Trophoblast cell (in vitro differentiated cells and primary cell): Measurements from ENCODE around the gene CD151.

Experiments used
- DNase-seq, 2 donors: peaks; one replicate each; pipeline ENCODE4 v3.0.0-alpha.2; 2016
- H2AFZ ChIP-seq: 2 replicates; pipeline ENCODE4 v1.6.1; 2013; ENCODE audit warnings: low read length, moderate library complexity, mild to moderate bottlenecking; ENCODE audit not compliant: insufficient read depth, poor library complexity
- H2AK5ac ChIP-seq: 2 replicates; pipeline ENCODE4 v1.6.1; 2013; ENCODE audit warnings: mild to moderate bottlenecking, low read length
- H2BK120ac ChIP-seq: 2 replicates; pipeline ENCODE4 v1.6.1; 2013; ENCODE audit warnings: low read length, mild to moderate bottlenecking, moderate library complexity; ENCODE audit not compliant: insufficient read depth, poor library complexity
- H2BK12ac ChIP-seq: 2 replicates; pipeline ENCODE4 v1.6.1; 2013; ENCODE audit warnings: mild to moderate bottlenecking, low read length, moderate library complexity
- H2BK5ac ChIP-seq: 2 replicates; pipeline ENCODE4 v1.6.1; 2013; ENCODE audit warnings: low read length, low read depth, moderate library complexity, mild to moderate bottlenecking; ENCODE audit not compliant: poor library complexity
- H3K14ac ChIP-seq: 2 replicates; pipeline ENCODE4 v1.6.1; 2013; ENCODE audit warnings: mild to moderate bottlenecking, low read length
- H3K18ac ChIP-seq: 2 replicates; pipeline ENCODE4 v1.6.1; 2013; ENCODE audit warnings: mild to moderate bottlenecking, low read length
- H3K23ac ChIP-seq: 2 replicates; pipeline ENCODE4 v1.6.1; 2013; ENCODE audit warnings: low read length
- H3K27ac ChIP-seq: 2 replicates; pipeline ENCODE4 v1.5.1; 2013; ENCODE audit warnings: low read depth, mild to moderate bottlenecking, inconsistent platforms, low read length, moderate library complexity
- H3K27me3 ChIP-seq: 2 replicates; pipeline ENCODE4 v1.6.1; 2013; ENCODE audit warnings: inconsistent platforms, mild to moderate bottlenecking, low read length, moderate library complexity; ENCODE audit not compliant: insufficient read depth
- H3K36me3 ChIP-seq, 2 experiments: 1 replicate in 1 of 2; 2 replicates in 1 of 2; pipeline ENCODE4 v1.6.1; 2013; ENCODE audit warnings: low read length in 2 of 2, mild to moderate bottlenecking in 2 of 2, moderate library complexity in 1 of 2; ENCODE audit not compliant: insufficient read depth in 2 of 2, control insufficient read depth in 1 of 2
- H3K4ac ChIP-seq: 2 replicates; pipeline ENCODE4 v1.6.1; 2013; ENCODE audit warnings: low read depth, mild to moderate bottlenecking, low read length, moderate library complexity
- H3K4me1 ChIP-seq, 2 experiments: 1 replicate in 1 of 2; 2 replicates in 1 of 2; pipeline ENCODE4 v1.6.1; 2013; ENCODE audit warnings: low read length in 2 of 2, mild to moderate bottlenecking in 2 of 2, moderate library complexity in 1 of 2; ENCODE audit not compliant: insufficient read depth in 2 of 2, control insufficient read depth in 1 of 2
- H3K4me2 ChIP-seq: 2 replicates; pipeline ENCODE4 v1.6.1; 2013; ENCODE audit warnings: inconsistent platforms, mild to moderate bottlenecking, low read length, moderate library complexity
- H3K4me3 ChIP-seq: 2 replicates; pipeline ENCODE4 v1.5.1; 2013; ENCODE audit warnings: mild to moderate bottlenecking, low read depth, low read length, inconsistent platforms
- H3K79me1 ChIP-seq: one replicate; pipeline ENCODE4 v1.6.1; 2013; ENCODE audit warnings: low read length
- H3K79me2 ChIP-seq: 2 replicates; pipeline ENCODE4 v1.6.1; 2013; ENCODE audit warnings: low read length, mild to moderate bottlenecking; ENCODE audit not compliant: control insufficient read depth, insufficient read depth, poor library complexity
- H3K9ac ChIP-seq: 2 replicates; pipeline ENCODE4 v1.6.1; 2013; ENCODE audit warnings: mild to moderate bottlenecking, low read length
- H3K9me3 ChIP-seq: 2 replicates; pipeline ENCODE4 v1.6.1; 2013; ENCODE audit warnings: low read depth, mild to moderate bottlenecking, control low read depth, inconsistent platforms, low read length; ENCODE audit not compliant: insufficient read depth
- H4K12ac ChIP-seq: 2 replicates; pipeline ENCODE4 v1.6.1; 2013; ENCODE audit warnings: low read depth, mild to moderate bottlenecking, low read length, moderate library complexity
- H4K8ac ChIP-seq: 2 replicates; pipeline ENCODE4 v1.6.1; 2013; ENCODE audit warnings: low read depth, mild to moderate bottlenecking, low read length, moderate library complexity
- H4K91ac ChIP-seq: one replicate; pipeline ENCODE4 v1.6.1; 2013; ENCODE audit warnings: low read depth, mild to moderate bottlenecking, low read length, moderate library complexity
- WGBS: extraction: QIAGEN DNeasy Blood & Tissue Kit; methylation state at CpG from one replicate; pipeline ENCODE4 v1.1.7; 2013; ENCODE audit warnings: missing lambda C conversion rate; ENCODE audit not compliant: insufficient read length, insufficient coverage; ENCODE audit errors: extremely low coverage; 5-methylcytosine and 5-hydroxymethylcytosine counted together

The CD151 gene

DNA sequence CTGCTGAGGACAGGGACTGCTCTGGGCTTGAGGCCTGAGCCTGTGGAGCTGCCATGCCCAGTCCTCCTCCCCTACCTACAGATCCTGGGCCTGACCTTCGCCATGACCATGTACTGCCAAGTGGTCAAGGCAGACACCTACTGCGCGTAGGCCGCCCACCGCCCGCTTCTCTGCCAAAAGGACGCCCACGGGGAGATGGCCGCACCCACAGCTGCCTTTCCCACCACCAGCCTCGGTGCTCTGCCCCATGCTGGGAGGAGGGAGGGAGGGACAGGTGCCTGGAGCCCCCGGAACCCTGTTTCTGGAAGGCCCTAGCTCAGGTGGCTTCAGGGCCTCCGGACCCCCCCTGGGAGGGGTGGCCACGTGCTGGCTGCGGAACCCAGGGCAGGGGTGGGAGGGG, 33.7 kb downstream of the CD151 start:
- H4K91ac ChIP-seq: no peak overlapping the region
- H2BK5ac ChIP-seq: no peak overlapping the region
- H3K4ac ChIP-seq: no peak overlapping the region
- no peaks in the 10 kb centered on the region for H3K4me1 ChIP-seq
- H3K18ac ChIP-seq: no peak overlapping the region
- H2BK120ac ChIP-seq: no peak overlapping the region
- no peak overlapping the region for H3K9ac ChIP-seq
- H3K27ac ChIP-seq: no peak overlapping the region
- no peaks in the 10 kb centered on the region for H3K79me1 ChIP-seq
- no peak overlapping the region for H3K4me2 ChIP-seq
- no CpG with 5 or more reads among the region's 14 CpGs for WGBS
- DNase-seq: no peak
- H3K4me3 ChIP-seq: no peak overlapping the region
- H2AK5ac ChIP-seq: no peak overlapping the region
- peaks cover 1% of the 10 kb centered on the region for H3K9me3 ChIP-seq
- no peak overlapping the region for H4K12ac ChIP-seq
- H3K23ac ChIP-seq: no peak overlapping the region
- no peak overlapping the region for H4K8ac ChIP-seq
- H2BK12ac ChIP-seq: no peak overlapping the region
- H3K14ac ChIP-seq: no peak overlapping the region
- no peak overlapping the region for H2AFZ ChIP-seq
- H3K36me3 ChIP-seq: peaks cover 5 to 12% of the 10 kb centered on the region in 2 experiments
- no peaks in the 10 kb centered on the region for H3K27me3 ChIP-seq
- no peaks in the 10 kb centered on the region for H3K79me2 ChIP-seq

- H2BK5ac ChIP-seq: no peak overlapping the region
- H4K91ac ChIP-seq: no peak overlapping the region
- no peak overlapping the region for H2AK5ac ChIP-seq
- no peak overlapping the region for H3K4me2 ChIP-seq
- no peaks in the 10 kb centered on the region for H3K4me1 ChIP-seq
- H2BK120ac ChIP-seq: no peak overlapping the region
- H3K9me3 ChIP-seq: peaks cover 1% of the 10 kb centered on the region
- no peak overlapping the region for H2BK12ac ChIP-seq
- no CpG with 5 or more reads among the region's 8 CpGs for WGBS
- no peak overlapping the region for H3K18ac ChIP-seq
- H3K27me3 ChIP-seq: no peaks in the 10 kb centered on the region
- H3K79me1 ChIP-seq: no peaks in the 10 kb centered on the region
- no peak overlapping the region for H3K4ac ChIP-seq
- no peaks in the 10 kb centered on the region for H3K79me2 ChIP-seq
- H3K9ac ChIP-seq: no peak overlapping the region
- no peak overlapping the region for H3K23ac ChIP-seq
- H3K36me3 ChIP-seq: peaks cover 5 to 12% of the 10 kb centered on the region in 2 experiments
- no peak overlapping the region for H2AFZ ChIP-seq
- no peak for DNase-seq
- no peak overlapping the region for H3K14ac ChIP-seq
- H4K12ac ChIP-seq: no peak overlapping the region
- H4K8ac ChIP-seq: no peak overlapping the region
- no peak overlapping the region for H3K27ac ChIP-seq
- H3K4me3 ChIP-seq: no peak overlapping the region
These were observed 35.2 kb downstream of the CD151 start for GRCh38 chr11:867856-868358.

DNA sequence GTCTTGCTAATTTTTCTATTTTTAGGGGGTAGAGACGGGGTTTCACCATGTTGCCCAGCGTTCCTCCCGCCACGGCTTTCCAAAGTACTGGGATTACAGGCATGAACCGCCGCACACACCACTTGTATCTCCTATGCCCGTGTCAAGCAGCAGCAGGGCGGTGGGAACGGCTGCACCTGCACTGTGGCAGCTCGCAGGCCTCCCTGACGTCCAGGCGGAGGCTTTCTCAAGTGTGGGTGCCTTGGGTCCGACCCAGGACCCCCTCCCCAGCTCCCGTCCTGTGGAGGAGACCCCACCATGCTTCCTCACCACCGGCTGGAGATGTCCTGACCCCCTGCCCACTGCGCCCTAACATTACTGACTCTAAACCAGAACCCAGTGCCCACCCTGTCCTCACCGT, 35.6 kb downstream of the CD151 start:
- Histone ChIP-seq H3K18ac (no peak overlapping the region), H3K4ac (no peak overlapping the region), H4K8ac (no peak overlapping the region), H4K12ac (no peak overlapping the region), H3K9ac (no peak overlapping the region), H2AFZ (no peak overlapping the region), H3K4me2 (no peak overlapping the region), H3K9me3 (peaks cover 1% of the 10 kb centered on the region), H3K79me1 (no peaks in the 10 kb centered on the region), H3K4me3 (no peak overlapping the region), H3K23ac (no peak overlapping the region), H3K27me3 (no peaks in the 10 kb centered on the region), H3K27ac (no peak overlapping the region), H3K4me1 (no peaks in the 10 kb centered on the region), H3K36me3 (peaks cover 5 to 12% of the 10 kb centered on the region in 2 experiments), H3K79me2 (no peaks in the 10 kb centered on the region), H2BK12ac (no peak overlapping the region), H2BK5ac (no peak overlapping the region), H2BK120ac (no peak overlapping the region), H2AK5ac (no peak overlapping the region), H4K91ac (no peak overlapping the region), H3K14ac (no peak overlapping the region)
- WGBS: no CpG with 5 or more reads among the region's 17 CpGs
- DNase-seq: no peak

GRCh38 chr11:868802-869201, 36.0 kb downstream of the CD151 start:
- no peak overlapping the region for H3K9ac ChIP-seq
- H2BK5ac ChIP-seq: no peak overlapping the region
- no CpG with 5 or more reads among the region's 12 CpGs for WGBS
- no peaks in the 10 kb centered on the region for H3K79me1 ChIP-seq
- H3K4me1 ChIP-seq: no peaks in the 10 kb centered on the region
- no peak overlapping the region for H4K91ac ChIP-seq
- H3K27ac ChIP-seq: no peak overlapping the region
- no peak overlapping the region for H3K4me2 ChIP-seq
- H3K14ac ChIP-seq: no peak overlapping the region
- H3K9me3 ChIP-seq: peaks cover 1% of the 10 kb centered on the region
- H2BK12ac ChIP-seq: no peak overlapping the region
- no peak overlapping the region for H4K12ac ChIP-seq
- H3K18ac ChIP-seq: no peak overlapping the region
- no peak overlapping the region for H2AFZ ChIP-seq
- no peak overlapping the region for H3K4ac ChIP-seq
- no peak overlapping the region for H2AK5ac ChIP-seq
- peaks cover 5 to 12% of the 10 kb centered on the region in 2 experiments for H3K36me3 ChIP-seq
- no peaks in the 10 kb centered on the region for H3K27me3 ChIP-seq
- DNase-seq: no peak
- H4K8ac ChIP-seq: no peak overlapping the region
- no peak overlapping the region for H2BK120ac ChIP-seq
- no peak overlapping the region for H3K4me3 ChIP-seq
- H3K79me2 ChIP-seq: no peaks in the 10 kb centered on the region
- no peak overlapping the region for H3K23ac ChIP-seq
